Measurements from ENCODE around the gene TRIM9.

Gene TRIM9

GRCh38 chr14:51082349-51082748, 12.6 kb downstream of the TRIM9 start:
- H3K27ac Mint-ChIP-seq = no peak overlapping the region
- peaks cover 19% of the 10 kb centered on the region for H3K4me1 Mint-ChIP-seq (ENCODE audit: low read depth)
- H3K9me3 Mint-ChIP-seq = no peaks in the 10 kb centered on the region
- intact Hi-C loops (cut with micrococcal nuclease) = no loop called here
- no peak overlapping the region for H3K4me3 Mint-ChIP-seq
- H3K27me3 Mint-ChIP-seq = peaks cover 2% of the 10 kb centered on the region
- H3K36me3 Mint-ChIP-seq (ENCODE audit: low read depth) = no peaks in the 10 kb centered on the region

- peaks cover 13% of the 10 kb centered on the region for H3K4me1 Mint-ChIP-seq (ENCODE audit: low read depth)
- H3K9me3 Mint-ChIP-seq = no peaks in the 10 kb centered on the region
- H3K27ac Mint-ChIP-seq = no peak overlapping the region
- peaks cover 2% of the 10 kb centered on the region for H3K27me3 Mint-ChIP-seq
- intact Hi-C loops (cut with micrococcal nuclease) = no loop called here
- no peak overlapping the region for H3K4me3 Mint-ChIP-seq
- no peaks in the 10 kb centered on the region for H3K36me3 Mint-ChIP-seq (ENCODE audit: low read depth)
Observed at GRCh38 chr14:51081712-51082111, 13.2 kb downstream of the TRIM9 start.

- Mint-ChIP-seq H3K4me1 (ENCODE audit: low read depth) (peaks cover 9% of the 10 kb centered on the region), H3K4me3 (no peak overlapping the region), H3K27ac (no peak overlapping the region), H3K9me3 (no peaks in the 10 kb centered on the region), H3K36me3 (ENCODE audit: low read depth) (no peaks in the 10 kb centered on the region), H3K27me3 (no peaks in the 10 kb centered on the region)
- intact Hi-C loops (cut with micrococcal nuclease) = no loop called here
Observed at GRCh38 chr14:51081209-51081608, 13.7 kb downstream of the TRIM9 start.

DNA sequence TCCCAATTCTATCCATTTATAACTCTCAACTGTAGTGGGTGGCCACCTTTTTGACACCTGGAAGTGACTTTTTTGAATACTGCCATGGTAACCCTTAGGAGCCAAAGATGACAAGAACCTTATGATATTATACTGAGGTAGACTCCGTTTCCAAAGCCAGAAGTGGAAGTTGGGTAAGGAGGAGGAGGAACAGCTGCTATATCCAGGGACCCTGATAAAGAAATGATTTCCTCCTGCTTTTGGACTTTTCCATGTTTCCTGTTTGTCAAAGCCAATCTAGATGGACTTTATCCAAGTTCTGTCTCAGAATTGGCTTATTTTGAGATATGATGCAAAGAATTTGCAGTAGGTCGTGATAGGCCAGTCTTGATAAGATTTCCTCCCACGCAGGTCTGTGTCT, 14.3 kb downstream of the TRIM9 start:
- no peak overlapping the region for H3K4me3 Mint-ChIP-seq
- no peaks in the 10 kb centered on the region for H3K9me3 Mint-ChIP-seq
- H3K27me3 Mint-ChIP-seq = no peaks in the 10 kb centered on the region
- no peaks in the 10 kb centered on the region for H3K36me3 Mint-ChIP-seq (ENCODE audit: low read depth)
- H3K27ac Mint-ChIP-seq = no peak overlapping the region
- peaks cover 9% of the 10 kb centered on the region for H3K4me1 Mint-ChIP-seq (ENCODE audit: low read depth)
- intact Hi-C loops (cut with micrococcal nuclease) = no loop called here

DNA sequence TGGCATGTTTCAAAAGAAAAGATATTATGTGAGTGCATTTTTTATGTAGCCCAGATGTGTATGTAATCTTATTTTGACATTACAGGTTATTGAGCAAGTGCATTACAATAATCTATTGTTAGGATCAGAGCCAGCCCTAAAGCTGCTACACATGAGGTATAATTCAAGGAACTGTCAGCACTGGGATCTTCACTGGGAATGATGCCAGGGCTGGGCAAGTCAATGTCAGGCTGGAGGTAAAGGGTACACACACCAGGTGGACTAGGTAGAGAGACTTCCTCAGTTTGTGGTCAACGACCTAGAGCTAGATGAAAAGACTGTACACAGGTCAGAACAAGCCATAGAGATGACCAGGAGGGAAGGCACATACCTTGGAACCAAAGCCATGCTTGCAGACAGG, 15.4 kb downstream of the TRIM9 start:
- intact Hi-C loops (cut with micrococcal nuclease) = no loop called here
- H3K4me3 Mint-ChIP-seq = no peak overlapping the region
- peaks cover 9% of the 10 kb centered on the region for H3K4me1 Mint-ChIP-seq (ENCODE audit: low read depth)

GRCh38 chr14:51079085-51079484, 15.8 kb downstream of the TRIM9 start:
- intact Hi-C loops (cut with micrococcal nuclease) = no loop called here

More for the DNA sequence above, 15.4 kb downstream of the TRIM9 start:
- no peaks in the 10 kb centered on the region for H3K36me3 Mint-ChIP-seq (ENCODE audit: low read depth)
- no peak overlapping the region for H3K27ac Mint-ChIP-seq
- H3K27me3 Mint-ChIP-seq = no peaks in the 10 kb centered on the region
- no peaks in the 10 kb centered on the region for H3K9me3 Mint-ChIP-seq

DNA sequence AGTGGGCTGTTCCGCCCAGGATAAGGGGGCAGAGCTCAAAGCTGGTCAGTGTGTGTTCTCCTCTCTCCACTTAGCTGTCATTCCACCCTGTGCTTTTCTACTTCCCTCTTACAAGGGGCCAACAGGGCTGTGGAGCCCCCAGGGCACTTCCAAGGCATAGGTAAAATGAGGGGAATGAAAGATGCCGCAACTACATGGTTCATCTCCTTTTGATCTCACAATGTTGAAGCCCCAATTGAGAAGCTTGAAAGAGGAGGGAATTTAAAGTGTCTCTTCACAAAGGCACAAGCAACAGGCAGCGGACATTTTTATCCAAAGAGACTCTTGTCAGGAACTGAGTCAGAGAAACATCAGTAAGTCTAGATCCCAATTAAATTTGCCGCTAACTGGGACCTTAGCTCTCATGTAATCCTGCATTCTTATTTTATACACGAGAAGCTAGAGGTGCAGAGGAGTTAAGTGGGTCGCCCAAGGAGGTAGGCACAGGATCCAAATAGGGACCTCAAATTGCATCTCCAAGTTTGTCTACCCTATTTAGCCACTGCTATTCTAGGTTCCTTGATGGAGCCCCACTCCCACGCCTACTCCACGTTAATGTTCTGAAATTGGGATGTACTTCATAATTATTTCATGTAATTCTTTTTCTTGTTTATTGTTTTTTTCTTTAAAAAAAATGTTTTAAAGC, 20.1 kb downstream of the TRIM9 start:
- intact Hi-C loops (cut with micrococcal nuclease) = no loop called here
- Mint-ChIP-seq H3K4me3 (no peak overlapping the region), H3K9me3 (no peaks in the 10 kb centered on the region), H3K27ac (no peak overlapping the region), H3K36me3 (ENCODE audit: low read depth) (no peaks in the 10 kb centered on the region), H3K4me1 (ENCODE audit: low read depth) (peaks cover 8% of the 10 kb centered on the region), H3K27me3 (no peaks in the 10 kb centered on the region)

More at GRCh38 chr14:51079085-51079484, 15.8 kb downstream of the TRIM9 start:
- Mint-ChIP-seq H3K4me1 (ENCODE audit: low read depth) (peaks cover 9% of the 10 kb centered on the region), H3K9me3 (no peaks in the 10 kb centered on the region), H3K27ac (no peak overlapping the region), H3K4me3 (no peak overlapping the region), H3K36me3 (ENCODE audit: low read depth) (no peaks in the 10 kb centered on the region), H3K27me3 (no peaks in the 10 kb centered on the region)

DNA sequence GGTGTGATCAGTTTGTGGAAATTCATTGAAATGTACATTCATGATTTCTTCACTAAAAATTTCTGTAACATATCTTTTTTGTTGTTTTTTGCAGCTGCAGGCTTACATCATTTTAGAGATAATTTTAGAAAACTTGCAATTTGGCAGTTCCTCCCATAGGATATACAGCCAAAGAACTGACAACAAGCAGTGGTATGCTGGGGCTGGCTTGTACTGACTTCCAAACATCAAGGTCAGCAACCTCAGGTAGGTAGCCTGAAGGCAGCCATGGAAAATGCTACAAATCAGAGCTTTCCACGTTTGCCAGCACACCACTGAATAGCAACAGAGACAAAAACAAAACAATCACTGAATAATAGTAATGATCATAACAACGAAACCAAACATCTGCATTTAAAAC, 21.2 kb downstream of the TRIM9 start:
- Mint-ChIP-seq H3K9me3 (no peaks in the 10 kb centered on the region), H3K4me3 (no peak overlapping the region), H3K27me3 (no peaks in the 10 kb centered on the region), H3K27ac (no peak overlapping the region), H3K36me3 (ENCODE audit: low read depth) (no peaks in the 10 kb centered on the region), H3K4me1 (ENCODE audit: low read depth) (no peaks in the 10 kb centered on the region)
- intact Hi-C loops (cut with micrococcal nuclease) = no loop called here

- no peaks in the 10 kb centered on the region for H3K36me3 Mint-ChIP-seq (ENCODE audit: low read depth)
- H3K4me3 Mint-ChIP-seq = no peak overlapping the region
- H3K27me3 Mint-ChIP-seq = no peaks in the 10 kb centered on the region
Observed at GRCh38 chr14:51072976-51073375, 21.9 kb downstream of the TRIM9 start.

GRCh38 chr14:51071857-51072256, 23.0 kb downstream of the TRIM9 start:
- no peaks in the 10 kb centered on the region for H3K27me3 Mint-ChIP-seq
- H3K36me3 Mint-ChIP-seq (ENCODE audit: low read depth) = no peaks in the 10 kb centered on the region
- H3K27ac Mint-ChIP-seq = no peak overlapping the region
- H3K4me3 Mint-ChIP-seq = no peak overlapping the region
- no peaks in the 10 kb centered on the region for H3K9me3 Mint-ChIP-seq
- intact Hi-C loops (cut with micrococcal nuclease) = no loop called here
- H3K4me1 Mint-ChIP-seq (ENCODE audit: low read depth) = no peaks in the 10 kb centered on the region

More at GRCh38 chr14:51072976-51073375, 21.9 kb downstream of the TRIM9 start:
- H3K4me1 Mint-ChIP-seq (ENCODE audit: low read depth) = no peaks in the 10 kb centered on the region
- intact Hi-C loops (cut with micrococcal nuclease) = no loop called here
- H3K9me3 Mint-ChIP-seq = no peaks in the 10 kb centered on the region
- no peak overlapping the region for H3K27ac Mint-ChIP-seq

- H3K9me3 Mint-ChIP-seq = no peaks in the 10 kb centered on the region
- no peak overlapping the region for H3K27ac Mint-ChIP-seq
- H3K27me3 Mint-ChIP-seq = no peaks in the 10 kb centered on the region
- no peak overlapping the region for H3K4me3 Mint-ChIP-seq
- no peaks in the 10 kb centered on the region for H3K36me3 Mint-ChIP-seq (ENCODE audit: low read depth)
- H3K4me1 Mint-ChIP-seq (ENCODE audit: low read depth) = no peaks in the 10 kb centered on the region
- intact Hi-C loops (cut with micrococcal nuclease) = no loop called here
Observed at GRCh38 chr14:51070726-51071125, 24.2 kb downstream of the TRIM9 start.

DNA sequence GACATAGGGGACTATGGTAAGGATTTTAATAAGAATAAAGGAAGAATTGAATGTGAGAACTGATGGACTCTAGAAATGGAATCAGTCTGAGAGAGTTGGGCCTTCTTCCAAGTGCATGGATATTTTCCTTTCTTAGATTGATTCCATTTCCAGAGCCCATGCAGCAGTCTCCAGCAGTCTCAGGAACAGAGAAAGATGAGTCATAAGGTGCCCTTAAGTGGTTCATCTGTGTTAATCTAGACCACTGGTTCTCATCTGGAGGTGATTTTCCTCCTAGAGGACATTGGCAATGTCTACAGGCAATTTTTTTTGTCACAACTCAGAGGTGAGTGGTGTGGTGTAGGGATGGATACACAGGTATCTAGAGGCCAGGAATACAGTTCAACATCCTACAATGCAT, 25.9 kb downstream of the TRIM9 start:
- H3K4me3 Mint-ChIP-seq = no peak overlapping the region
- H3K9me3 Mint-ChIP-seq = no peaks in the 10 kb centered on the region
- H3K4me1 Mint-ChIP-seq (ENCODE audit: low read depth) = no peaks in the 10 kb centered on the region
- H3K36me3 Mint-ChIP-seq (ENCODE audit: low read depth) = no peaks in the 10 kb centered on the region
- intact Hi-C loops (cut with micrococcal nuclease) = no loop called here
- H3K27me3 Mint-ChIP-seq = no peaks in the 10 kb centered on the region
- H3K27ac Mint-ChIP-seq = no peak overlapping the region

- intact Hi-C loops (cut with micrococcal nuclease) = no loop called here
- no peak overlapping the region for H3K4me3 Mint-ChIP-seq
Observed at GRCh38 chr14:51068268-51068667, 26.6 kb downstream of the TRIM9 start.

GRCh38 chr14:51067295-51067694, 27.6 kb downstream of the TRIM9 start:
- Mint-ChIP-seq H3K4me3 (no peak overlapping the region), H3K27ac (no peak overlapping the region), H3K36me3 (ENCODE audit: low read depth) (no peaks in the 10 kb centered on the region), H3K27me3 (no peaks in the 10 kb centered on the region), H3K4me1 (ENCODE audit: low read depth) (no peaks in the 10 kb centered on the region), H3K9me3 (peaks cover 11% of the 10 kb centered on the region)
- intact Hi-C loops (cut with micrococcal nuclease) = no loop called here

More at GRCh38 chr14:51068268-51068667, 26.6 kb downstream of the TRIM9 start:
- H3K27ac Mint-ChIP-seq = no peak overlapping the region
- no peaks in the 10 kb centered on the region for H3K4me1 Mint-ChIP-seq (ENCODE audit: low read depth)
- no peaks in the 10 kb centered on the region for H3K27me3 Mint-ChIP-seq
- peaks cover 1% of the 10 kb centered on the region for H3K9me3 Mint-ChIP-seq
- no peaks in the 10 kb centered on the region for H3K36me3 Mint-ChIP-seq (ENCODE audit: low read depth)

DNA sequence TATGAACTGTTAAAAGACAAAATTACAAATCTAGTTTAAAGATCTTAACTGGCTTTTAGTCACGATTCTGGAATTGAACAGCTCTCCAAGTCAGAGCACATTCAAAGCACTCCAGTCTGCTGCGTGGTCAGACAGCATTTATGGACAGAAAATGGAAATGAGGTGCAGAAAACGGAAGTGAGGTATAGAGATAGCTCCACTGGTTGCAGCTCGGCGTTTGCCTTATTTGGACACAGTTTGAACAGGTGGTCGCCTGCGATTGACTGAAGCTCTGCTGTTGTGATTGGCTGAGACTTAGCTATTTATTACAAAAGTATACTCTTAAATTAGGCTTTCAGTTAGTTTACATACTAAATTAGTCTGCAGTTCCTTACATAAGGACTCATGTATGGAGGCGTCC, 28.3 kb downstream of the TRIM9 start:
- intact Hi-C loops (cut with micrococcal nuclease) = no loop called here
- Mint-ChIP-seq H3K27me3 (no peaks in the 10 kb centered on the region), H3K36me3 (ENCODE audit: low read depth) (no peaks in the 10 kb centered on the region), H3K4me1 (ENCODE audit: low read depth) (no peaks in the 10 kb centered on the region), H3K27ac (no peak overlapping the region), H3K9me3 (peaks cover 15% of the 10 kb centered on the region), H3K4me3 (no peak overlapping the region)

All from dendritic cell treated with granulocyte-macrophage colony-stimulating factor and Interleukin-4, amounts not matched to agents 40 ng/mL and 50 ng/mL, for 4 days (primary cell).